ENCODE measurements around the gene NEDD8. TPM values are rescaled to one million over a fixed set of nuclear protein-coding genes. Genes with fewer than 3 reads are reported as not detected.

The NEDD8 gene
- total and polyA plus RNA-seq, 2 donors (not counting 1 experiment from before 2014, with no cell fraction given) = 145 to 441 TPM

GRCh38 chr14:24194186-24194872 lies 37.8 kb downstream of the NEDD8 start:
- Histone ChIP-seq H2AFZ (ENCODE audit: low read length) (no peak overlapping the region), H3K27me3 (ENCODE audit: control insufficient read depth, insufficient read depth, low read length) (no peaks in the 10 kb centered on the region), H3K9ac (ENCODE audit: insufficient read depth, low read length) (no peak overlapping the region), H4K20me1 (ENCODE audit: control insufficient read depth, extremely low read depth, insufficient read depth, low read length) (no peaks in the 10 kb centered on the region), H3K36me3 (ENCODE audit: control insufficient read depth, insufficient read depth, low read length) (peaks cover 15% of the 10 kb centered on the region), H3K27ac (ENCODE audit: insufficient read depth, low read length) (no peak overlapping the region), H3K79me2 (ENCODE audit: control insufficient read depth, insufficient read depth, low read length) (peaks cover 29% of the 10 kb centered on the region), H3K4me1 (ENCODE audit: control insufficient read depth, extremely low read depth, insufficient read depth, low read length) (no peaks in the 10 kb centered on the region), H3K4me2 (ENCODE audit: extremely low read depth, insufficient read depth, low read length) (peak overlapping the region; percentile 74), H3K9me3 (ENCODE audit: control insufficient read depth, insufficient read depth, low read depth, low read length) (no peaks in the 10 kb centered on the region), H3K4me3 (replicated peaks in 1 of 4; ENCODE audit: control extremely low read depth in 1 of 4, insufficient read depth in 1 of 4, low read depth in 3 of 4, low read length in 4 of 4) (peak overlapping the region; percentile 73 to 93 (median 81))
- DNase-seq (ENCODE audit: low read depth in 2 of 2) = no peak
- TF ChIP-seq CTCF (conservative IDR thresholded peaks at IDR 0.05 in 1 of 2, IDR thresholded peaks at IDR 0.05 in 1 of 2; ENCODE audit: low read depth in 1 of 2, low read length in 2 of 2) (no peak), EZH2 (IDR thresholded peaks at IDR 0.05; ENCODE audit: low read length, missing control alignments) (no peak)

- no peak for DNase-seq (ENCODE audit: low read depth in 2 of 2)
- H3K79me2 ChIP-seq (ENCODE audit: control insufficient read depth, insufficient read depth, low read length) = peaks cover 29% of the 10 kb centered on the region
- TF ChIP-seq CTCF (conservative IDR thresholded peaks at IDR 0.05 in 1 of 2, IDR thresholded peaks at IDR 0.05 in 1 of 2; ENCODE audit: low read depth in 1 of 2, low read length in 2 of 2) = no peak
- no peak for TF ChIP-seq EZH2 (IDR thresholded peaks at IDR 0.05; ENCODE audit: low read length, missing control alignments)
- peaks cover 15% of the 10 kb centered on the region for H3K36me3 ChIP-seq (ENCODE audit: control insufficient read depth, insufficient read depth, low read length)
- no peak overlapping the region for H3K9ac ChIP-seq (ENCODE audit: insufficient read depth, low read length)
- H4K20me1 ChIP-seq (ENCODE audit: control insufficient read depth, extremely low read depth, insufficient read depth, low read length) = no peaks in the 10 kb centered on the region
- no peaks in the 10 kb centered on the region for H3K27me3 ChIP-seq (ENCODE audit: control insufficient read depth, insufficient read depth, low read length)
- H3K4me1 ChIP-seq (ENCODE audit: control insufficient read depth, extremely low read depth, insufficient read depth, low read length) = peaks cover 1% of the 10 kb centered on the region
- no peak overlapping the region for H3K27ac ChIP-seq (ENCODE audit: insufficient read depth, low read length)
- no peak overlapping the region for H3K4me2 ChIP-seq (ENCODE audit: extremely low read depth, insufficient read depth, low read length)
- H3K4me3 ChIP-seq (replicated peaks in 1 of 4; ENCODE audit: control extremely low read depth in 1 of 4, insufficient read depth in 1 of 4, low read depth in 3 of 4, low read length in 4 of 4) = no peak overlapping the region
- H3K9me3 ChIP-seq (ENCODE audit: control insufficient read depth, insufficient read depth, low read depth, low read length) = no peaks in the 10 kb centered on the region
- no peak overlapping the region for H2AFZ ChIP-seq (ENCODE audit: low read length)
These were observed 39.2 kb downstream of the NEDD8 start for GRCh38 chr14:24192933-24193332.

GRCh38 chr14:24190416-24190815 lies 41.8 kb downstream of the NEDD8 start:
- TF ChIP-seq CTCF (conservative IDR thresholded peaks at IDR 0.05 in 1 of 2, IDR thresholded peaks at IDR 0.05 in 1 of 2; ENCODE audit: low read depth in 1 of 2, low read length in 2 of 2) (no peak), EZH2 (IDR thresholded peaks at IDR 0.05; ENCODE audit: low read length, missing control alignments) (no peak)
- Histone ChIP-seq H4K20me1 (ENCODE audit: control insufficient read depth, extremely low read depth, insufficient read depth, low read length) (no peaks in the 10 kb centered on the region), H3K4me1 (ENCODE audit: control insufficient read depth, extremely low read depth, insufficient read depth, low read length) (peaks cover 4% of the 10 kb centered on the region), H3K36me3 (ENCODE audit: control insufficient read depth, insufficient read depth, low read length) (peaks cover 17% of the 10 kb centered on the region), H3K4me2 (ENCODE audit: extremely low read depth, insufficient read depth, low read length) (no peak overlapping the region), H3K79me2 (ENCODE audit: control insufficient read depth, insufficient read depth, low read length) (peaks cover 25% of the 10 kb centered on the region), H3K27me3 (ENCODE audit: control insufficient read depth, insufficient read depth, low read length) (no peaks in the 10 kb centered on the region), H3K9ac (ENCODE audit: insufficient read depth, low read length) (no peak overlapping the region), H2AFZ (ENCODE audit: low read length) (no peak overlapping the region), H3K4me3 (replicated peaks in 1 of 4; ENCODE audit: control extremely low read depth in 1 of 4, insufficient read depth in 1 of 4, low read depth in 3 of 4, low read length in 4 of 4) (no peak overlapping the region), H3K9me3 (ENCODE audit: control insufficient read depth, insufficient read depth, low read depth, low read length) (no peaks in the 10 kb centered on the region), H3K27ac (ENCODE audit: insufficient read depth, low read length) (no peak overlapping the region)
- no peak for DNase-seq (ENCODE audit: low read depth in 2 of 2)

All from fibroblast of lung (primary cell).